Measurements from ENCODE around the gene BAIAP2.

DNA sequence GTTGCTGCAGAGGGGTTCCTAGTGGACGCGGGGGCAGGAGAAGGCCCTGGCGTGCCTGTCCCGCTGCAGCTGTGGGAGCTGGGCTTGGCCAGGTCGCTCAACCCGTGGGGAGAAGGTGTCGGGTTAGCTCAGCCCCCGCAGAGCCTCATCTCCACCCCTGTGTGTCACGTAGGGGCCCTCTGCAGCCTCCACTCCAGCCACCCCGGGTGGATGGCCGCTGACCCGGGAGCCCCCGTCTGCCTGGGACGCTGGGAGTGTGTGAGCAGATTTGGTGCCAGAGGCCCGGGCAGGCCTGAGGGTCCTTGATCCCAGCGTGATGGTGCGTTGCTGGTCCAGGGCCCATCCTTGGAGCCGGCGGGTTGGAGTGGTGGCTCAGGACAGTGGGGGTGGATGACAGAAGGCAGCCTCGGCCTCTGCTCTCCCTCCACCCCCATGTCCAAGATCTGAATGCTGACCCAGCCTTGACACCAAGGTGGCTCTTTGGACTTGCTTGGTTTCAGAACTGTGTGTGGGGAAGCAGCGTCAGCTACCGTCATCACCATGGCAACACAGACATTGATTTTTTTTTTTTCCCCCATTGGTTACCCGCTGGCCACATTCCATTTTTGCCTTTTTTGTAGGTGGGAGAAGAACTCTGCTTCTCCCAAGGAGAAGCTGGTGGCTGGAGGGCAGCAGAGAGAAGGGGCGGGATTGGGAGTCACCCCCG, 35.7 kb downstream of the BAIAP2 start:
- TF ChIP-seq, protein P1, sequence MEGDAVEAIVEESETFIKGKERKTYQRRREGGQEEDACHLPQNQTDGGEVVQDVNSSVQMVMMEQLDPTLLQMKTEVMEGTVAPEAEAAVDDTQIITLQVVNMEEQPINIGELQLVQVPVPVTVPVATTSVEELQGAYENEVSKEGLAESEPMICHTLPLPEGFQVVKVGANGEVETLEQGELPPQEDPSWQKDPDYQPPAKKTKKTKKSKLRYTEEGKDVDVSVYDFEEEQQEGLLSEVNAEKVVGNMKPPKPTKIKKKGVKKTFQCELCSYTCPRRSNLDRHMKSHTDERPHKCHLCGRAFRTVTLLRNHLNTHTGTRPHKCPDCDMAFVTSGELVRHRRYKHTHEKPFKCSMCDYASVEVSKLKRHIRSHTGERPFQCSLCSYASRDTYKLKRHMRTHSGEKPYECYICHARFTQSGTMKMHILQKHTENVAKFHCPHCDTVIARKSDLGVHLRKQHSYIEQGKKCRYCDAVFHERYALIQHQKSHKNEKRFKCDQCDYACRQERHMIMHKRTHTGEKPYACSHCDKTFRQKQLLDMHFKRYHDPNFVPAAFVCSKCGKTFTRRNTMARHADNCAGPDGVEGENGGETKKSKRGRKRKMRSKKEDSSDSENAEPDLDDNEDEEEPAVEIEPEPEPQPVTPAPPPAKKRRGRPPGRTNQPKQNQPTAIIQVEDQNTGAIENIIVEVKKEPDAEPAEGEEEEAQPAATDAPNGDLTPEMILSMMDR (IDR thresholded peaks at IDR 0.05): no peak
- TF ChIP-seq POLR2A (IDR thresholded peaks at IDR 0.05) (no peak), EP300 (IDR thresholded peaks at IDR 0.05) (no peak)
